Neural cell (in vitro differentiated cells): ENCODE data around the gene C11orf68.

Source experiments
- EP300 ChIP-seq: fragments of 450-650 bp; conservative IDR thresholded peaks from 2 replicates; pipeline ENCODE4 v1.6.1; 2014; ENCODE audit warnings: antibody characterized with exemption, mild to moderate bottlenecking, moderate library complexity; ENCODE audit not compliant: poor library complexity, severe bottlenecking
- EZH2 ChIP-seq: fragments of 200-600, 300-800 bp; shearing (Covaris generic), sonication (generic); IDR thresholded peaks from 2 replicates; pipeline ENCODE4 v1.6.1; 2014; ENCODE audit warnings: antibody characterized with exemption, low read length, borderline replicate concordance, mild to moderate bottlenecking; ENCODE audit not compliant: insufficient read depth, poor library complexity, severe bottlenecking
- MXI1 ChIP-seq: fragments of 450-650 bp; conservative IDR thresholded peaks from 2 replicates; pipeline ENCODE4 v1.6.1; 2014; ENCODE audit warnings: antibody characterized with exemption, mild to moderate bottlenecking; ENCODE audit not compliant: poor library complexity, severe bottlenecking
- POLR2AphosphoS5 ChIP-seq: IDR thresholded peaks from 2 replicates; pipeline ENCODE4 v1.6.1; 2012
- RAD21 ChIP-seq: fragments of 450-650 bp; conservative IDR thresholded peaks from 2 replicates; pipeline ENCODE4 v1.6.1; 2014; ENCODE audit warnings: antibody characterized with exemption, mild to moderate bottlenecking, moderate library complexity
- SMC3 ChIP-seq: fragments of 450-650 bp; conservative IDR thresholded peaks from 2 replicates; pipeline ENCODE4 v1.6.1; 2014; ENCODE audit warnings: antibody characterized with exemption, mild to moderate bottlenecking, moderate library complexity; ENCODE audit not compliant: poor library complexity
- TAF1 ChIP-seq: IDR thresholded peaks from 2 replicates; pipeline ENCODE4 v1.6.1; 2012; ENCODE audit warnings: low read depth
- TF ChIP-seq, protein P1 (sequence below): fragments of 450-650 bp; IDR thresholded peaks from 2 replicates; pipeline ENCODE4 v1.5.1; 2014; ENCODE audit warnings: antibody characterized with exemption, mild to moderate bottlenecking, moderate library complexity; ENCODE audit not compliant: poor library complexity, severe bottlenecking
- TF ChIP-seq, protein P2 (sequence below): IDR thresholded peaks from 2 replicates; pipeline ENCODE4 v1.6.1; 2012; ENCODE audit warnings: borderline replicate concordance

DNA sequence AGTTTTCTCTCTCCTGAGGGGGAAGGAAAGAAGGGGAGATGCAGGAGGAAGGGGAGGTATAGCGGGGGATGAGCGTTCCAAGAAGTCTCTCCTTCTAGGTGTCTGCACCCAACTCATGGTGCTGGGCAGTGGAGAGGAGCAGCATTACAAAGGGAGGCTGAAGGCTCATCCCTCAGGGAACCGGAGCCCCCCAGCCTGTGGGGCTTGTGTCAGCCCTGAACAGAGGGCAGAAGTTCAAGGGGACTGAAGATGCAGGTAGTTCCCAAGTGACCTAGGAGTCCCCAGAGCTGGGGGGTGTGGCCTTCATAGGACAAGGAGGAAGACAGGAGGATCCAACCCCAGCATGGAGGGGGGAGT lies 1.8 kb downstream of the C11orf68 start:
- TF ChIP-seq EP300 (no peak), MXI1 (no peak), RAD21 (no peak), POLR2AphosphoS5 (no peak), EZH2 (no peak), TAF1 (no peak), SMC3 (no peak)
- TF ChIP-seq, protein P1, sequence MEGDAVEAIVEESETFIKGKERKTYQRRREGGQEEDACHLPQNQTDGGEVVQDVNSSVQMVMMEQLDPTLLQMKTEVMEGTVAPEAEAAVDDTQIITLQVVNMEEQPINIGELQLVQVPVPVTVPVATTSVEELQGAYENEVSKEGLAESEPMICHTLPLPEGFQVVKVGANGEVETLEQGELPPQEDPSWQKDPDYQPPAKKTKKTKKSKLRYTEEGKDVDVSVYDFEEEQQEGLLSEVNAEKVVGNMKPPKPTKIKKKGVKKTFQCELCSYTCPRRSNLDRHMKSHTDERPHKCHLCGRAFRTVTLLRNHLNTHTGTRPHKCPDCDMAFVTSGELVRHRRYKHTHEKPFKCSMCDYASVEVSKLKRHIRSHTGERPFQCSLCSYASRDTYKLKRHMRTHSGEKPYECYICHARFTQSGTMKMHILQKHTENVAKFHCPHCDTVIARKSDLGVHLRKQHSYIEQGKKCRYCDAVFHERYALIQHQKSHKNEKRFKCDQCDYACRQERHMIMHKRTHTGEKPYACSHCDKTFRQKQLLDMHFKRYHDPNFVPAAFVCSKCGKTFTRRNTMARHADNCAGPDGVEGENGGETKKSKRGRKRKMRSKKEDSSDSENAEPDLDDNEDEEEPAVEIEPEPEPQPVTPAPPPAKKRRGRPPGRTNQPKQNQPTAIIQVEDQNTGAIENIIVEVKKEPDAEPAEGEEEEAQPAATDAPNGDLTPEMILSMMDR = no peak
- TF ChIP-seq, protein P2, sequence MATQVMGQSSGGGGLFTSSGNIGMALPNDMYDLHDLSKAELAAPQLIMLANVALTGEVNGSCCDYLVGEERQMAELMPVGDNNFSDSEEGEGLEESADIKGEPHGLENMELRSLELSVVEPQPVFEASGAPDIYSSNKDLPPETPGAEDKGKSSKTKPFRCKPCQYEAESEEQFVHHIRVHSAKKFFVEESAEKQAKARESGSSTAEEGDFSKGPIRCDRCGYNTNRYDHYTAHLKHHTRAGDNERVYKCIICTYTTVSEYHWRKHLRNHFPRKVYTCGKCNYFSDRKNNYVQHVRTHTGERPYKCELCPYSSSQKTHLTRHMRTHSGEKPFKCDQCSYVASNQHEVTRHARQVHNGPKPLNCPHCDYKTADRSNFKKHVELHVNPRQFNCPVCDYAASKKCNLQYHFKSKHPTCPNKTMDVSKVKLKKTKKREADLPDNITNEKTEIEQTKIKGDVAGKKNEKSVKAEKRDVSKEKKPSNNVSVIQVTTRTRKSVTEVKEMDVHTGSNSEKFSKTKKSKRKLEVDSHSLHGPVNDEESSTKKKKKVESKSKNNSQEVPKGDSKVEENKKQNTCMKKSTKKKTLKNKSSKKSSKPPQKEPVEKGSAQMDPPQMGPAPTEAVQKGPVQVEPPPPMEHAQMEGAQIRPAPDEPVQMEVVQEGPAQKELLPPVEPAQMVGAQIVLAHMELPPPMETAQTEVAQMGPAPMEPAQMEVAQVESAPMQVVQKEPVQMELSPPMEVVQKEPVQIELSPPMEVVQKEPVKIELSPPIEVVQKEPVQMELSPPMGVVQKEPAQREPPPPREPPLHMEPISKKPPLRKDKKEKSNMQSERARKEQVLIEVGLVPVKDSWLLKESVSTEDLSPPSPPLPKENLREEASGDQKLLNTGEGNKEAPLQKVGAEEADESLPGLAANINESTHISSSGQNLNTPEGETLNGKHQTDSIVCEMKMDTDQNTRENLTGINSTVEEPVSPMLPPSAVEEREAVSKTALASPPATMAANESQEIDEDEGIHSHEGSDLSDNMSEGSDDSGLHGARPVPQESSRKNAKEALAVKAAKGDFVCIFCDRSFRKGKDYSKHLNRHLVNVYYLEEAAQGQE = no peak
